ENCODE results near the gene FAM193B. TPM values are rescaled to one million over a fixed set of nuclear protein-coding genes. Genes with fewer than 3 reads are reported as not detected.
A peak's percentile ranks its signal among the peaks of the same experiment; 100 is the strongest.

The FAM193B gene
- total and polyA plus RNA-seq, 9 of the 15 experiments (the other 6 are each of a cell fraction or from before 2014, with no cell fraction given), result 4.4 to 76.4 (median 37.3) TPM

- TF ChIP-seq, protein P1, sequence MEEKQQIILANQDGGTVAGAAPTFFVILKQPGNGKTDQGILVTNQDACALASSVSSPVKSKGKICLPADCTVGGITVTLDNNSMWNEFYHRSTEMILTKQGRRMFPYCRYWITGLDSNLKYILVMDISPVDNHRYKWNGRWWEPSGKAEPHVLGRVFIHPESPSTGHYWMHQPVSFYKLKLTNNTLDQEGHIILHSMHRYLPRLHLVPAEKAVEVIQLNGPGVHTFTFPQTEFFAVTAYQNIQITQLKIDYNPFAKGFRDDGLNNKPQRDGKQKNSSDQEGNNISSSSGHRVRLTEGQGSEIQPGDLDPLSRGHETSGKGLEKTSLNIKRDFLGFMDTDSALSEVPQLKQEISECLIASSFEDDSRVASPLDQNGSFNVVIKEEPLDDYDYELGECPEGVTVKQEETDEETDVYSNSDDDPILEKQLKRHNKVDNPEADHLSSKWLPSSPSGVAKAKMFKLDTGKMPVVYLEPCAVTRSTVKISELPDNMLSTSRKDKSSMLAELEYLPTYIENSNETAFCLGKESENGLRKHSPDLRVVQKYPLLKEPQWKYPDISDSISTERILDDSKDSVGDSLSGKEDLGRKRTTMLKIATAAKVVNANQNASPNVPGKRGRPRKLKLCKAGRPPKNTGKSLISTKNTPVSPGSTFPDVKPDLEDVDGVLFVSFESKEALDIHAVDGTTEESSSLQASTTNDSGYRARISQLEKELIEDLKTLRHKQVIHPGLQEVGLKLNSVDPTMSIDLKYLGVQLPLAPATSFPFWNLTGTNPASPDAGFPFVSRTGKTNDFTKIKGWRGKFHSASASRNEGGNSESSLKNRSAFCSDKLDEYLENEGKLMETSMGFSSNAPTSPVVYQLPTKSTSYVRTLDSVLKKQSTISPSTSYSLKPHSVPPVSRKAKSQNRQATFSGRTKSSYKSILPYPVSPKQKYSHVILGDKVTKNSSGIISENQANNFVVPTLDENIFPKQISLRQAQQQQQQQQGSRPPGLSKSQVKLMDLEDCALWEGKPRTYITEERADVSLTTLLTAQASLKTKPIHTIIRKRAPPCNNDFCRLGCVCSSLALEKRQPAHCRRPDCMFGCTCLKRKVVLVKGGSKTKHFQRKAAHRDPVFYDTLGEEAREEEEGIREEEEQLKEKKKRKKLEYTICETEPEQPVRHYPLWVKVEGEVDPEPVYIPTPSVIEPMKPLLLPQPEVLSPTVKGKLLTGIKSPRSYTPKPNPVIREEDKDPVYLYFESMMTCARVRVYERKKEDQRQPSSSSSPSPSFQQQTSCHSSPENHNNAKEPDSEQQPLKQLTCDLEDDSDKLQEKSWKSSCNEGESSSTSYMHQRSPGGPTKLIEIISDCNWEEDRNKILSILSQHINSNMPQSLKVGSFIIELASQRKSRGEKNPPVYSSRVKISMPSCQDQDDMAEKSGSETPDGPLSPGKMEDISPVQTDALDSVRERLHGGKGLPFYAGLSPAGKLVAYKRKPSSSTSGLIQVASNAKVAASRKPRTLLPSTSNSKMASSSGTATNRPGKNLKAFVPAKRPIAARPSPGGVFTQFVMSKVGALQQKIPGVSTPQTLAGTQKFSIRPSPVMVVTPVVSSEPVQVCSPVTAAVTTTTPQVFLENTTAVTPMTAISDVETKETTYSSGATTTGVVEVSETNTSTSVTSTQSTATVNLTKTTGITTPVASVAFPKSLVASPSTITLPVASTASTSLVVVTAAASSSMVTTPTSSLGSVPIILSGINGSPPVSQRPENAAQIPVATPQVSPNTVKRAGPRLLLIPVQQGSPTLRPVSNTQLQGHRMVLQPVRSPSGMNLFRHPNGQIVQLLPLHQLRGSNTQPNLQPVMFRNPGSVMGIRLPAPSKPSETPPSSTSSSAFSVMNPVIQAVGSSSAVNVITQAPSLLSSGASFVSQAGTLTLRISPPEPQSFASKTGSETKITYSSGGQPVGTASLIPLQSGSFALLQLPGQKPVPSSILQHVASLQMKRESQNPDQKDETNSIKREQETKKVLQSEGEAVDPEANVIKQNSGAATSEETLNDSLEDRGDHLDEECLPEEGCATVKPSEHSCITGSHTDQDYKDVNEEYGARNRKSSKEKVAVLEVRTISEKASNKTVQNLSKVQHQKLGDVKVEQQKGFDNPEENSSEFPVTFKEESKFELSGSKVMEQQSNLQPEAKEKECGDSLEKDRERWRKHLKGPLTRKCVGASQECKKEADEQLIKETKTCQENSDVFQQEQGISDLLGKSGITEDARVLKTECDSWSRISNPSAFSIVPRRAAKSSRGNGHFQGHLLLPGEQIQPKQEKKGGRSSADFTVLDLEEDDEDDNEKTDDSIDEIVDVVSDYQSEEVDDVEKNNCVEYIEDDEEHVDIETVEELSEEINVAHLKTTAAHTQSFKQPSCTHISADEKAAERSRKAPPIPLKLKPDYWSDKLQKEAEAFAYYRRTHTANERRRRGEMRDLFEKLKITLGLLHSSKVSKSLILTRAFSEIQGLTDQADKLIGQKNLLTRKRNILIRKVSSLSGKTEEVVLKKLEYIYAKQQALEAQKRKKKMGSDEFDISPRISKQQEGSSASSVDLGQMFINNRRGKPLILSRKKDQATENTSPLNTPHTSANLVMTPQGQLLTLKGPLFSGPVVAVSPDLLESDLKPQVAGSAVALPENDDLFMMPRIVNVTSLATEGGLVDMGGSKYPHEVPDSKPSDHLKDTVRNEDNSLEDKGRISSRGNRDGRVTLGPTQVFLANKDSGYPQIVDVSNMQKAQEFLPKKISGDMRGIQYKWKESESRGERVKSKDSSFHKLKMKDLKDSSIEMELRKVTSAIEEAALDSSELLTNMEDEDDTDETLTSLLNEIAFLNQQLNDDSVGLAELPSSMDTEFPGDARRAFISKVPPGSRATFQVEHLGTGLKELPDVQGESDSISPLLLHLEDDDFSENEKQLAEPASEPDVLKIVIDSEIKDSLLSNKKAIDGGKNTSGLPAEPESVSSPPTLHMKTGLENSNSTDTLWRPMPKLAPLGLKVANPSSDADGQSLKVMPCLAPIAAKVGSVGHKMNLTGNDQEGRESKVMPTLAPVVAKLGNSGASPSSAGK (IDR thresholded peaks at IDR 0.05), result peak; percentile 52; the same call in 1 of the 2 replicates
- TF ChIP-seq E2F6 (IDR thresholded peaks at IDR 0.05; ENCODE audit: borderline replicate concordance in 1 of 2, extremely low read depth in 1 of 2, insufficient read depth in 1 of 2, insufficient read length in 1 of 2, low read depth in 1 of 2, low read length in 1 of 2, poor library complexity in 1 of 2, severe bottlenecking in 1 of 2), result peak in 1 of 2 experiments; percentile 61
- TF ChIP-seq L3MBTL2 (IDR thresholded peaks at IDR 0.05), result peak; percentile 48
- TF ChIP-seq MYNN (IDR thresholded peaks at IDR 0.05), result peak; percentile 54
- no peak for TF ChIP-seq MYNN (CRISPR knock-in tag; IDR thresholded peaks at IDR 0.05)
- TF ChIP-seq, protein P2, sequence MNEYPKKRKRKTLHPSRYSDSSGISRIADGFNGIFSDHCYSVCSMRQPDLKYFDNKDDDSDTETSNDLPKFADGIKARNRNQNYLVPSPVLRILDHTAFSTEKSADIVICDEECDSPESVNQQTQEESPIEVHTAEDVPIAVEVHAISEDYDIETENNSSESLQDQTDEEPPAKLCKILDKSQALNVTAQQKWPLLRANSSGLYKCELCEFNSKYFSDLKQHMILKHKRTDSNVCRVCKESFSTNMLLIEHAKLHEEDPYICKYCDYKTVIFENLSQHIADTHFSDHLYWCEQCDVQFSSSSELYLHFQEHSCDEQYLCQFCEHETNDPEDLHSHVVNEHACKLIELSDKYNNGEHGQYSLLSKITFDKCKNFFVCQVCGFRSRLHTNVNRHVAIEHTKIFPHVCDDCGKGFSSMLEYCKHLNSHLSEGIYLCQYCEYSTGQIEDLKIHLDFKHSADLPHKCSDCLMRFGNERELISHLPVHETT (CRISPR knock-in tag; conservative IDR thresholded peaks at IDR 0.05 in 1 of 2, IDR thresholded peaks at IDR 0.05 in 1 of 2), result peak in 1 of 2 experiments; percentile 31; a peak in 1 of 4 replicates
- TF ChIP-seq NR4A1 (CRISPR knock-in tag; IDR thresholded peaks at IDR 0.05), result 0 out of 2 replicates have a peak, but pooled peaks have one; percentile 25
- TF ChIP-seq NR4A1 (tag; IDR thresholded peaks at IDR 0.05), result no peak
- TF ChIP-seq HOMEZ (CRISPR knock-in tag; IDR thresholded peaks at IDR 0.05), result 0 out of 2 replicates have a peak, but pooled peaks have one; percentile 46
These were observed 44.9 kb downstream of the FAM193B start, which contains the start of gene DOK3 (continued) for GRCh38 chr5:177509381-177509951.

Data from K562 (cell line).